HL-60 (cell line): Measurements from ENCODE around the gene MTTP.

ENCODE experiments used
- DNase-seq, 2 experiments: peaks; one replicate each; pipeline ENCODE4 v3.0.0-alpha.2; 2010 to 2020; ENCODE audit warnings: low read depth in 1 of 2, low spot score in 1 of 2
- H3K27ac ChIP-seq: fragments of 250-450 bp; sonication (Bioruptor Pico); replicated peaks from 2 replicates; pipeline ENCODE4 v1.5.1; 2020; ENCODE audit warnings: mild to moderate bottlenecking, moderate library complexity
- H3K27me3 ChIP-seq: fragments of 250-450 bp; sonication (Bioruptor Pico); 2 replicates; pipeline ENCODE4 v1.5.1; 2021; ENCODE audit warnings: mild to moderate bottlenecking, moderate library complexity; ENCODE audit not compliant: insufficient read depth, poor library complexity, severe bottlenecking
- H3K4me3 ChIP-seq: replicated peaks from 2 replicates; pipeline ENCODE4 v1.5.1; 2011; ENCODE audit warnings: mild to moderate bottlenecking, control low read depth, low read length; ENCODE audit not compliant: insufficient read depth
- GABPA ChIP-seq: IDR thresholded peaks from 2 replicates; pipeline ENCODE4 v1.6.1; 2012; ENCODE audit warnings: low read depth
- POLR2AphosphoS5 ChIP-seq: IDR thresholded peaks from 2 replicates; pipeline ENCODE4 v1.6.1; 2012; ENCODE audit warnings: low read depth
- SPI1 ChIP-seq: IDR thresholded peaks from 2 replicates; pipeline ENCODE4 v1.6.1; 2012; ENCODE audit warnings: low read depth, mild to moderate bottlenecking, borderline replicate concordance
- TF ChIP-seq, protein P1 (sequence below): IDR thresholded peaks from 2 replicates; pipeline ENCODE4 v1.6.1; 2012; ENCODE audit warnings: low read depth; ENCODE audit not compliant: insufficient replicate concordance
- TF ChIP-seq, protein P2 (sequence below): IDR thresholded peaks from one replicate; pipeline ENCODE4 v1.5.1; 2011; ENCODE audit warnings: low read length, control low read depth, inconsistent platforms; ENCODE audit not compliant: insufficient read depth

The MTTP gene

DNA sequence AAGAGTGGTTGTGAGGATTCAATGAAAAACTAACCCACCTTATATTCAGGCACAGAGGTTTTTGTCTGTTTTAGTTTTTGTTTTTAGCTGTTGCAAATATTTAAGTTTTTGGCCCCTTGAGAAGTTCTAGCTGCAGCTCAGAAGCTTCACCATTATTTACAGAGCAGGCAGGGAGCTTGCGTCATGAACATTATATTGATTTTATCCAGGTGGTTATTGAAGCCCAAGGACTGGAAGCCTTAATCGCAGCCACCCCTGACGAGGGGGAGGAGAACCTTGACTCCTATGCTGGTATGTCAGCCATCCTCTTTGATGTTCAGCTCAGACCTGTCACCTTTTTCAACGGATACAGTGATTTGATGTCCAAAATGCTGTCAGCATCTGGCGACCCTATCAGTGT, 38.1 kb downstream of the MTTP start:
- TF ChIP-seq POLR2AphosphoS5 (no peak), SPI1 (no peak), GABPA (no peak)
- TF ChIP-seq, protein P1, sequence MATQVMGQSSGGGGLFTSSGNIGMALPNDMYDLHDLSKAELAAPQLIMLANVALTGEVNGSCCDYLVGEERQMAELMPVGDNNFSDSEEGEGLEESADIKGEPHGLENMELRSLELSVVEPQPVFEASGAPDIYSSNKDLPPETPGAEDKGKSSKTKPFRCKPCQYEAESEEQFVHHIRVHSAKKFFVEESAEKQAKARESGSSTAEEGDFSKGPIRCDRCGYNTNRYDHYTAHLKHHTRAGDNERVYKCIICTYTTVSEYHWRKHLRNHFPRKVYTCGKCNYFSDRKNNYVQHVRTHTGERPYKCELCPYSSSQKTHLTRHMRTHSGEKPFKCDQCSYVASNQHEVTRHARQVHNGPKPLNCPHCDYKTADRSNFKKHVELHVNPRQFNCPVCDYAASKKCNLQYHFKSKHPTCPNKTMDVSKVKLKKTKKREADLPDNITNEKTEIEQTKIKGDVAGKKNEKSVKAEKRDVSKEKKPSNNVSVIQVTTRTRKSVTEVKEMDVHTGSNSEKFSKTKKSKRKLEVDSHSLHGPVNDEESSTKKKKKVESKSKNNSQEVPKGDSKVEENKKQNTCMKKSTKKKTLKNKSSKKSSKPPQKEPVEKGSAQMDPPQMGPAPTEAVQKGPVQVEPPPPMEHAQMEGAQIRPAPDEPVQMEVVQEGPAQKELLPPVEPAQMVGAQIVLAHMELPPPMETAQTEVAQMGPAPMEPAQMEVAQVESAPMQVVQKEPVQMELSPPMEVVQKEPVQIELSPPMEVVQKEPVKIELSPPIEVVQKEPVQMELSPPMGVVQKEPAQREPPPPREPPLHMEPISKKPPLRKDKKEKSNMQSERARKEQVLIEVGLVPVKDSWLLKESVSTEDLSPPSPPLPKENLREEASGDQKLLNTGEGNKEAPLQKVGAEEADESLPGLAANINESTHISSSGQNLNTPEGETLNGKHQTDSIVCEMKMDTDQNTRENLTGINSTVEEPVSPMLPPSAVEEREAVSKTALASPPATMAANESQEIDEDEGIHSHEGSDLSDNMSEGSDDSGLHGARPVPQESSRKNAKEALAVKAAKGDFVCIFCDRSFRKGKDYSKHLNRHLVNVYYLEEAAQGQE = no peak
- TF ChIP-seq, protein P2, sequence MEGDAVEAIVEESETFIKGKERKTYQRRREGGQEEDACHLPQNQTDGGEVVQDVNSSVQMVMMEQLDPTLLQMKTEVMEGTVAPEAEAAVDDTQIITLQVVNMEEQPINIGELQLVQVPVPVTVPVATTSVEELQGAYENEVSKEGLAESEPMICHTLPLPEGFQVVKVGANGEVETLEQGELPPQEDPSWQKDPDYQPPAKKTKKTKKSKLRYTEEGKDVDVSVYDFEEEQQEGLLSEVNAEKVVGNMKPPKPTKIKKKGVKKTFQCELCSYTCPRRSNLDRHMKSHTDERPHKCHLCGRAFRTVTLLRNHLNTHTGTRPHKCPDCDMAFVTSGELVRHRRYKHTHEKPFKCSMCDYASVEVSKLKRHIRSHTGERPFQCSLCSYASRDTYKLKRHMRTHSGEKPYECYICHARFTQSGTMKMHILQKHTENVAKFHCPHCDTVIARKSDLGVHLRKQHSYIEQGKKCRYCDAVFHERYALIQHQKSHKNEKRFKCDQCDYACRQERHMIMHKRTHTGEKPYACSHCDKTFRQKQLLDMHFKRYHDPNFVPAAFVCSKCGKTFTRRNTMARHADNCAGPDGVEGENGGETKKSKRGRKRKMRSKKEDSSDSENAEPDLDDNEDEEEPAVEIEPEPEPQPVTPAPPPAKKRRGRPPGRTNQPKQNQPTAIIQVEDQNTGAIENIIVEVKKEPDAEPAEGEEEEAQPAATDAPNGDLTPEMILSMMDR = no peak
- DNase-seq = no peak
- Histone ChIP-seq H3K27me3 (no peaks in the 10 kb centered on the region), H3K4me3 (no peak overlapping the region), H3K27ac (no peak overlapping the region)

DNA sequence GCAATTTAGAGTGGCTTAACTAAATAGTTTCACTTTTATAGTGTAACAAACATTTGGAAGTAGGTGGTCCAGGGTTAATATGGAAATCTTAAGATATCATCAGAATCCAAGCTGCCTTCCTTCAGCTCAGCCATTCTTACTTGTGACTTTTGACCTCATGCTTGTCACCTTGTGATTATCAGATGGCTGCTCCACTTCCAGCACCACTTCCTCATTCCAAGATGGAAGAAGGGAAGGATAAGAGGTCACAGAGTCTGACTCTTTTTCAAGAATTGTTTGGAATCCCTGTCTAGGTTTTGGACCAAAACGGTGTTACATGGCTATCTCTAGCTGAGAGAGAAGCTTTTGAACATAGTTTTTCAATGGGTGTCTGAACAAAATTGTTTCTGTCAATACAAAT, 39.9 kb downstream of the MTTP start:
- peak; percentile 61; the same call in 1 of the 2 replicates for TF ChIP-seq SPI1
- TF ChIP-seq, protein P2 = no peak
- no peak for DNase-seq
- H3K4me3 ChIP-seq = no peak overlapping the region
- no peak overlapping the region for H3K27ac ChIP-seq
- H3K27me3 ChIP-seq = no peaks in the 10 kb centered on the region

DNA sequence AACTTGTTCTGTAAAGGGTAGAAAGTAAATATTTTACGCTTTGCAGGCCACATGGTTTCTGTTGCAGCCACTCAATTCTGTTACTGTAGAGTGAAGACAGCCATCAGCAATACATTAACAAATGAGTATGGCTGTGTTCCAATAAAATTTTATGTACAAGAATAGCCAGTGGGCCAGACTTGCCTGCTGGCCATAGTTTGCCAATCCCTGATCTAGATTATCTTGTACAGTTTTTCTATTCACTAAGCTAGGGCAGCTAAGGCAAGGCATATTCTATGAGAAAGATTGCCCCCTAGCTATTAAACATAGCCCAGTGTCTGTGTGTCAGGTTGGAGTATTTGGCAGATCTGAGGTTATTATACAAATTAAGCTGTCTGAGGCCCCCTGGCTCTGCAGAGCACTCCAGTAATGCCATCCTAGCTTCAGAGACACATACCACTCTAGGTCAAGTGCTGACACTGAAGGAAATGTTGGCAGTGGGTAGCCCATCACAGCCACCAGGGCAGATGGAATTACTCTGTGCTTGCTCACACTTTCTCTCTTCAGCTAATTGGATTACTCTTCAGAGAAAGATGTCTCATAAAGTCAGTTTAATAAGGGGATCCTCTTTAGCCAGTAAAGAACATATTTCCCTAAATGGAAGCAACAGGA, 40.7 kb downstream of the MTTP start:
- Histone ChIP-seq H3K27me3 (no peaks in the 10 kb centered on the region), H3K27ac (no peak overlapping the region), H3K4me3 (no peak overlapping the region)
- no peak for DNase-seq
- TF ChIP-seq, protein P1 = no peak
- TF ChIP-seq, protein P2 = no peak
- no peak for TF ChIP-seq SPI1
- no peak for TF ChIP-seq GABPA
- TF ChIP-seq POLR2AphosphoS5 = no peak

DNA sequence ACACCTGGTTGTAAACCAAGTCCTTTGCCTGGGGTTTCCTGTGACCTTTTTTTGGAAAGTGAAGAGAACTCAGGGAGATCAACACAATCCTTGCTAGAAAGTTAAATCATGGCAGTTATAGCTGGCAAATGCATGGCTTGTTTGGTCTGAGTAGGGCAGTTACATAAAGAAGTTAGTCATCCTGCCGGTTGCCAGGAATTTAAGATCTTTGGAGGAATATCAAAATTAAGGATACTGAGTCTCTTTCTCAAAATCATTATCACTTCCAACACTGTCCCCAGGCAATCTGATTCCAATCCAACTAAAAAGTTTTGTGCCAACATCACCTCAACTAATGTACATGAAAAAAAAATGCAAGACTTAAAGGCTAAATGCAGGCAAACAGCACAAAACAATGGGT, 42.8 kb downstream of the MTTP start:
- TF ChIP-seq, protein P2 = no peak
- TF ChIP-seq GABPA (no peak), SPI1 (no peak), POLR2AphosphoS5 (no peak)
- TF ChIP-seq, protein P1 = no peak
- H3K4me3 ChIP-seq = no peak overlapping the region
- H3K27me3 ChIP-seq = no peaks in the 10 kb centered on the region
- no peak for DNase-seq
- H3K27ac ChIP-seq = no peak overlapping the region
